ENCODE data around the gene USP47.

Gene USP47, protein sequence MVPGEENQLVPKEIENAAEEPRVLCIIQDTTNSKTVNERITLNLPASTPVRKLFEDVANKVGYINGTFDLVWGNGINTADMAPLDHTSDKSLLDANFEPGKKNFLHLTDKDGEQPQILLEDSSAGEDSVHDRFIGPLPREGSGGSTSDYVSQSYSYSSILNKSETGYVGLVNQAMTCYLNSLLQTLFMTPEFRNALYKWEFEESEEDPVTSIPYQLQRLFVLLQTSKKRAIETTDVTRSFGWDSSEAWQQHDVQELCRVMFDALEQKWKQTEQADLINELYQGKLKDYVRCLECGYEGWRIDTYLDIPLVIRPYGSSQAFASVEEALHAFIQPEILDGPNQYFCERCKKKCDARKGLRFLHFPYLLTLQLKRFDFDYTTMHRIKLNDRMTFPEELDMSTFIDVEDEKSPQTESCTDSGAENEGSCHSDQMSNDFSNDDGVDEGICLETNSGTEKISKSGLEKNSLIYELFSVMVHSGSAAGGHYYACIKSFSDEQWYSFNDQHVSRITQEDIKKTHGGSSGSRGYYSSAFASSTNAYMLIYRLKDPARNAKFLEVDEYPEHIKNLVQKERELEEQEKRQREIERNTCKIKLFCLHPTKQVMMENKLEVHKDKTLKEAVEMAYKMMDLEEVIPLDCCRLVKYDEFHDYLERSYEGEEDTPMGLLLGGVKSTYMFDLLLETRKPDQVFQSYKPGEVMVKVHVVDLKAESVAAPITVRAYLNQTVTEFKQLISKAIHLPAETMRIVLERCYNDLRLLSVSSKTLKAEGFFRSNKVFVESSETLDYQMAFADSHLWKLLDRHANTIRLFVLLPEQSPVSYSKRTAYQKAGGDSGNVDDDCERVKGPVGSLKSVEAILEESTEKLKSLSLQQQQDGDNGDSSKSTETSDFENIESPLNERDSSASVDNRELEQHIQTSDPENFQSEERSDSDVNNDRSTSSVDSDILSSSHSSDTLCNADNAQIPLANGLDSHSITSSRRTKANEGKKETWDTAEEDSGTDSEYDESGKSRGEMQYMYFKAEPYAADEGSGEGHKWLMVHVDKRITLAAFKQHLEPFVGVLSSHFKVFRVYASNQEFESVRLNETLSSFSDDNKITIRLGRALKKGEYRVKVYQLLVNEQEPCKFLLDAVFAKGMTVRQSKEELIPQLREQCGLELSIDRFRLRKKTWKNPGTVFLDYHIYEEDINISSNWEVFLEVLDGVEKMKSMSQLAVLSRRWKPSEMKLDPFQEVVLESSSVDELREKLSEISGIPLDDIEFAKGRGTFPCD (N-terminal part only)

DNA sequence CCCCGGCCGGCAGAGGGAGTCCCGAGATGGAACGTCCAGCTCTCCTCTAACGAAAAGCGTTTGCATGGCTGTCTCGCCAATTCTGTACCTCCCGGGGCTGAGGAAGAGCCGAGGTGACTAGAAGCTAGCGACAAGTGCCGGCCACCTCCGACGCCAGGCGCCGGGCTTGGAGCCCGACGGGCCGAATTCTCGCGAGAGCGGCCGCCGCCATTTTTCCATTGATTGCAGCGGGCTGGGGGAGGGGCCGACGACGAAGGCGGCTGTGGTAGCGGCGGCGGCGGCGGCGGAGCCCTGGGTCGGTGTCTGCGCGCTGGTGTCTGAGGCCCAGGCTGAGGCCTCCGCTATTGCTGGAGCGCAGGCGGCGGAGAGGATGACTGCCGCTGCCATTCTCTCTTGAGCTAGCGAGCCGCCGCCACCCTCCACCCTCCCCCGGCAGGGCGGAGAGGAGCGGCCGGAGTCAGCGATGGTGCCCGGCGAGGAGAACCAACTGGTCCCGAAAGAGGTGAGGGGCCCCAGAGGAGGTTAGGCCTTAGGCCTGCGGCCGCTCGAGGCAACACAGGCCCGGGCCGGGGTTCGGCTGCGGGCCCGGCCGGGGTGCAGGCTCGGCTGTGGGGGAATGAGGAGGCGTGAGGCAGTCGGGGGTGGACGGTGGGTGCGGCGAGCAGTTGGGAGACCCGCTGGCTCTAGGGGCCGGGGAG, at the start of gene USP47:
TSS of gene USP47 (plus strand) at position 250 of the 698 bp plus-strand sequence. CDS start at position 464, 214 bp downstream.
- peak; percentile 99 for DNase-seq

DNA sequence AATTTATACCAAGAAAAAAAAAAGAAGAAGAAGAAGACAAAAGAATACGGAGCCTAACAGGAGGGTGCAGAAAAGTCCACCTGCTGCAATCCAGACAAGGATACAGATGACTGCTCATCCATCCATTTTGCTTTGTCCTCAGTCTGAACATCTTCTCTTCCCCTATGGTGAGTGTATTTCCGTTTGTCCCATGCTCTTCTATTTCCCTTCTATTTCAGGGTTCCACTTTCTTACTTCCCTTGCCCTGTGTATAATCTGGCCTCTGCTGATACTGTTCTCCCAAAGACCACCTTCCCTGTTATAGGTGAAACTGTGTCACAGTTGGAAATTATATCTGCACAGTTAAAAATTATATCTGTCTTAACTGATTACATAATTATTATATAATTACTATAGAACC, 48.7 kb upstream of the USP47 start:
- DNase-seq: no peak

DNA sequence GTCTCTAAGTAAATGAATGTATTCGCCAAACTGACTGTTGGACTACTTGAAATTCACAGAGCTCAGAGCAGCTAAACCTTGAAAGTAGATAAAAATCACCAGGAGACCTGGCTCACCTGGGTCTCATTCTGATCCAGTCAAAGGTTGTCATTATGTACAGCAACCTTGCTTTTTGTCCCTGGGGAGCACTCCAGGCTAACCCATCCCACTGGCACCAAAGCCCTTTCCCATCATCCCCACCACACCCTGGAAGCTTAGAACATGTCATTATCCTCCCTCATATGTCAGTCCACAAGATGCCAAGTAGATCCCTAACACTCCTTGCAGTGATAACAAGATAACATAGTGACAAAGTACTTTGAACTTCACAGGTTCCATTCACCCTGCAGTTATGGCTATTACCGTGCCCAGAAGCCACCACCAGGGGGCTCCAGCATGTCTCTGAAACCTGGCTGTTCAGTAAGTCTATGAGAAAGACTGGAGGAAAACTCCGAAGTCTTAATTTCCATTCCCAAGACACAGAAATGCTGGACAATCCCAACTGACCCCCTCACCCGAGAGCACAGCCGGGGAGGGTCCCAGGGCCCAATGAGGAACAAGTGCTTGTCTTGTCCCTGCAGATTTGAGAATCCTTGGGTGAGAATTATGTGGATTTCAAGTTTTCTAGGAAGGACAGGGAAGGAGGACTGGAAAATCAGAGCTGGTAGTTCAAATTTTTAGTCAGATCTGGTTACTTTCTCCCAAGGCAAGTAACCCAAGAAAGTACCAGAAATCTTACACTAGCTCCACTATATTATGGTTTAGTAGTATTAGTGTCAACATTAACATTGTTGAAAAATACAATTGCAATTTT, 43.0 kb upstream of the USP47 start:
- peak; percentile 43 for DNase-seq

DNA sequence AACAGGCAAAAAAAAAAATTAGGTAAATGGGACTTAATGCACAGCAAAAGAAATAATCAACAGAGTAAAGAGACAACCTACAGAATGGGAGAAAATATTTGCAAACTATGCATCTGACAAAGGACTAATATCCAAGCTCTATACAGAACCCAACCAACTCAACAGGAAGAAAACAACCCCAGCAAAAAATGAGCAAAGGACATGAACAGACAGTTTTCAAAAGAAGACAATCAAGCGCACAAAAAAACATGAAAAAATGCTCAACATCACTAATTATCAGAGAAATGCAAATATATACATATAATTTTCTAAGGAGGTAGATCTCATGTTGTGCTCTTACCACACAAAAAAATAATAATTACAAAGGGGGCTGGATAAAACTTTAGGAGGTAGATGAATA, 36.5 kb upstream of the USP47 start:
- DNase-seq: no peak

DNA sequence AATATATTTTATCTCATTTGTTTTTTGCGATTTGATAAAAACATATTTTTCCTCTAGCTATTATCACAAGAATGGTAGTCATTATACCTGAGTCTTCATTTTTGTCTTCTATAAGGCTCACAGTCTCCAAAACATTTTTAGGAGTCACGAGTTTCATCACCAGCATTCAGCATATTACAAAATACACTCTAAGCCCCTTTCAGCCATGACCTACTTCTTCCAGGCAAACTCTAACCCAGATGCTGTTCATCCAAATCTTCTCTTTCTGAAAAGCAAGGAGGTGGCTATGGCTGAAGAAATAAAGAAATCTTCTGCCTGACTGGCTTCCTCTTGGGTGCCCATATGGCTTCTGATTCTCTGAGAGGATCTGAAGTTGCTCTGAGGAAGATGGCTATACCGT, 35.7 kb upstream of the USP47 start:
- no peak for DNase-seq

DNA sequence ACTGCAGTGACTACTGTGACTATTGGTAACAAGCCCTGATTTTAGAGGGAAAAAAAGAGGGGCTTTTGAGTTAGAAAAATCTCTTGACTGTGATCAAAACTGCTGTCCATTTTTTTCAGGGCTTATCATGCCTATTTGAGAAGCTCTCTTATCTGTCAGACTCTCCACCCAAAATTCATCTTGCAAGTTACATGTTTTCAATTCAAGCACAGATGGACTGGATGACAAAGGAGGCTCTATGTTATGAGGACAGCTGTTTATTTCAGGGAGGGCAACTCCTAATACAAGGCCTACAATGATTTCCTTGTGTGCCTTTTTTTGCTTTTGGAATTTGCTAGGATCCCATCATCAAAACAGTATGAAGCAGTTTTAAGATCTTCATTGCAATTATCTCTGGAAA, 35.2 kb upstream of the USP47 start:
- peak; percentile 27 for DNase-seq

DNA sequence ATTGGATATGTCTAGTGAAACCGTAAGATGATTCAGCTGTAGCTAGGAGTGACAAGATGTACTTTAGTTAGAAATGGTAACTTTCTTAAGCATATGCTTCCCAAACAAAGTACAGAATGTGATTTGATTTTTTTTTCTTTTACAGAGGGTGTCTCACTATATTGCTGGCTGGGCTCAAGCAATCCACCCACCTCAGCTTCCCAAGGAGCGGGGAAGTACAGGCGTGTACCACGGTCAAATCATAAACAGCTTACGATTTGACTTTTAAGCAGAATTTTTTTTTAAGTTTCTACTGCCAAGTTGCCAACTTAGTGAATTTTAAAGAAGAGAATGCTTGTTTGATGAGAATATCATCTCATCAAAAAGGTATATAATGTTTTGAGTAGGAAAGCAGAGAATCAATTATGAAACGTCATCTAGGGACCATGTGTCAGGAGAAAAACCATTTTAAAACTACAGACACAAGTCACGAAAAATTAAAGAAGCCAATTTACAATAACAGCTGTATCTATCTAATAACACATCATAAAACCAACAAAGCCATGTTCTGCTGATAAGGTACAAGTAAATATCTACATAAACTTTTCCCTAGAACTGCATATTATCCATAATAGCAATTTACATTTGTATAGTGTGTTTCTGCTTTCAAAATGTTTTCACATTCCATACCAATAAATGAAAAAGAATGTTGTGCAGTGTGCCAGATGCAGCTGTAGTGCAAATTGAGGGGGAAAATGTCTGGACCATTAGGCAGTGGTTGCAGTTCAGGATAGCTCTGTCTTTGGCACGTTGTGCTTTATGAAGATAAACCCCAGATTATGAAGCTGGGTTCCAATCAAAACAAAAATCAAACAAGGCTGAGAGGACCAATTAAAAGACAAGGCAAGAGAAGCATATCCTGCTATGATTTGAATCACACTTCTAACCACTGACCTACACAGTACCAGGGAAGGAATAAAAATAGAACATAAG, 33.7 kb upstream of the USP47 start:
- no peak for DNase-seq

DNA sequence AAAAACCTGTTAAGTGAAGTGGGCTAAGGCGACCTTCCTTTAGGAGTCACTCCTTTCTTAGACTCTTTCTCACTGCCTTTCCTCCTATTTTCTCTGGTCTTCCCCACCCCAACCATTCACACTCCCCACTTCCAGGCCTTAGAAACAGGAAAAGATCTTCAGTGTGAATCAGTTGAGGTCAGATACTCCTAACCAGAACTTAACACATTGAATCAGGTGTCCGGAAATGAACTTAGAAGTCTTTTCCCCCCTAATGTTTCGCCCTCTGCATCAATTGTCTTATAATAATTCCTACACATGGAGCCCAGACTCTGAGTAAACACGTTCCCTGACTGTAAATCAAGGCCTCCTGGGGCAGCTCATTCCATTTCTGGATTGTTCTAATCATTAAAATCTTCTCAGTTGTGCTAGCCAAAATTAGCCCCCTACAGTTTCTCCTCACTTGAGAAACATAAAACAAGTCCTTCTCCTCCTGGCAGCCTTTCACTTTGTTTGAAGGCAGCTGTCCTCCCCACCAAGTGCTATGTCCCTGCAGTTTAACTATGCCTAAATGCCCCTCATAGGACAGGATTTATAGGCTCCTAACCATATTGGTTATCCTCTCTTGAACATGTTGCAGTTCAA, 32.7 kb upstream of the USP47 start:
- no peak for DNase-seq

DNA sequence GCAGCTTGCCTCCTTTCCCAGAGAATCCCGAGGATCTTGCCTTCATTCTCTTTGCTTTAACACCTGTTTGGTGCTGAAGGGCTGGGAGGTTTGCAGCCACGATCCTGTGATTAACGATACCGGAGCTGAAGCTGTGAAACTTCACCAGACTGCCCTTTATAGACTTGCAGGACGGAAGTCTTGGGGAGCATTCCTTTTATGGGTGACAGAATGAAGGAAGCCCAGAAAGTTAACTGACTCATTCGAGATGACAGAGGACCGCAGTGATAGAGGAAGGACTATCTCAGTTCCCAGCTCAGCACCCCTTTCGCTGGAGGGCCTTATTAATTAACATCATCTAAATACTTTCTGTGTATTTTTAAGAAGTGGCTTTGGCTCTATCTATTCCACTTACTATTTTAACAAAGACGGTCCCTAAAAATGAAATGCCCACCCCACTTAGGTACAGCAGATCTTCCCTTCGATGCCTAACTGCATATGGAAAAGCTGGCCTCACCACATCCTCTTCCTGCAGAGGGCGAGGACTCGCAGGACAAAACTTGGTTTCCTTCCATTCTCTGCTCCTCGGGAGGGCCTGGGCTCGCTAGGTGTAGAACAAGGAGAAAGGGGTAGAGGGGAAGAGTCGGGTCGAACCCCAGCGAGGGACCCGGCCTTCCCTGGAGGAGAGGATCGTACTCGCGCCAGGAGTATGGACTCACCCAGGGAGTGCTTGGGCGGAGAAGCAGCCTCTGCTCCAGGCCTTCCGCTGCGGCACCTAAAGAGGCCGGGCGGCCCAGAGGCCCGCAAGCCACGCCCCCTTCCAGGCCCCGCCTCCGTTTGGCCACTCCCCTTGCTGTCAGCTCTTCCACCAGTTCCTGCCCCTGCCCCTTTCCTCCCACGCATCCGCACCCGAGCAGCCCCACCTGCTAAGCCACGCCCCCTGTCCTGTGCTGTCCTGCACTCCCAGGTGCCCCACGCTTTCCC, 30.7 kb upstream of the USP47 start:
- no peak for DNase-seq

DNA sequence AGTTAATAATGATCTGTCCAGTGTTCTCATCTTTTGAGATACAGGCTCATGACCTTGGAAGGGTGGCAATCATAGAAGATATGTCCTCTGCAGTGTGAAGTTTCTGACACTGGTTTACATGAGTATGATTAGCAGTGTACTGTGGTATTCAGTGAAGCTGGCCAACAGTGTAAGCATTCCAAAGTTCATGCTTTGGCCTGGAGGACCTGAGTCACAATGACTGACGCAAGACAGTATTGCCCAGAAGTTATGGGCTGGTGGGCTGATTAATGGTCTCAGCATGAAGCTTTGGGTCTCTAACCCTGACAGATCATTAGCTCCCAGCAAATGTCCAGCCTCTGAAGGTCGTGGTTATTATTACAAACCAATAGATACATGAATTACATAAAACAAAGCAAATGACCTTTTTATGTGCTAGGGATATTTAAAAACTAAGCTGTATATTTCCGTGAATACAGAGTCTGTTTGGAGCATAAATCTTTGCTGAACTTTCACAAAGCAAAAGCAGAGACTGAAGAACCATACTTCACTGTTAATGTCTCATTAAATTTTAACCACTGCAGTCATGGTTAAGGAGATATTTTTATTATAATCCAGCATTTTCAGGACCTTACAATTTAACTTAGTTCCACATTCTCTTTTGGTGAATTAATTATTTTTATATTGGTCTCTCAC, 28.3 kb upstream of the USP47 start:
- no peak for DNase-seq

DNA sequence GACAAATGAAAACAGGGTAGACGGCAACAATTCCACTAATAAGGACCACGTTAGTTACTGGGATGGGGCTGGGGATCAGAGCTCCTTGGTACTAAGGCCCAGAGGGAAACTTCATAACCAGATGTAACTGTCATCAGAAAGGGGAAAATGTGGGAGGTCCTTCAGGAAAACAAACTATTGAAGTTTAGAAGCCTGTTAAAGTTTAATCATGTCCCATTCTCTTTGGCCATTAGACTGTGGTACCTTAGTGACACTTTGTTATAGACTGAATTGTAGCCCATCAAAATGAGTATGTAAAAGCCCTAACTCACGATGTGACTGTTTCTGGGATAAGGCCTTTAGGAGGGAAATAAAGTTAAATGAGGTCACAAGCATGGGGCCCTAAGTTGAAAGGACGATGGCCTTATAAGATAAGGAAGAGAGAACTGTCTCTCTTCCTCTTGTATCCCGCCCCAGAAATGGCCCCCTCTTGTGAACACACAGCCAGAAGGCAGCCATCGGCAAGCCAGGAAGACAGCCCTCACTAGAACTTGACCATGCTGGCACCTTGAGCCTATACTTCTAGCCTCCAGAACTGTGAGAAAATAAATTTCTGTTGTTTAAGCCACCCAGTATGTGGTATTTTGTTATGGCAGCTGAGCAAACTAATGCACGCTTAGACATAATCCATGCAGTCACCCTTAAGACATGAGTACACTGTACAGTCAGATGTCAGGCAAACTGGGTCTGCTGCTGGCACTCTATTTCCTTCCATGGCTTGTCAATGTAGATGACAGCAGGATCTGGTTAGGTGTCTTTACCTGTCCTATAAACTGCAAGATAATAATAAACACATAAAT, 26.9 kb upstream of the USP47 start:
- DNase-seq: no peak

DNA sequence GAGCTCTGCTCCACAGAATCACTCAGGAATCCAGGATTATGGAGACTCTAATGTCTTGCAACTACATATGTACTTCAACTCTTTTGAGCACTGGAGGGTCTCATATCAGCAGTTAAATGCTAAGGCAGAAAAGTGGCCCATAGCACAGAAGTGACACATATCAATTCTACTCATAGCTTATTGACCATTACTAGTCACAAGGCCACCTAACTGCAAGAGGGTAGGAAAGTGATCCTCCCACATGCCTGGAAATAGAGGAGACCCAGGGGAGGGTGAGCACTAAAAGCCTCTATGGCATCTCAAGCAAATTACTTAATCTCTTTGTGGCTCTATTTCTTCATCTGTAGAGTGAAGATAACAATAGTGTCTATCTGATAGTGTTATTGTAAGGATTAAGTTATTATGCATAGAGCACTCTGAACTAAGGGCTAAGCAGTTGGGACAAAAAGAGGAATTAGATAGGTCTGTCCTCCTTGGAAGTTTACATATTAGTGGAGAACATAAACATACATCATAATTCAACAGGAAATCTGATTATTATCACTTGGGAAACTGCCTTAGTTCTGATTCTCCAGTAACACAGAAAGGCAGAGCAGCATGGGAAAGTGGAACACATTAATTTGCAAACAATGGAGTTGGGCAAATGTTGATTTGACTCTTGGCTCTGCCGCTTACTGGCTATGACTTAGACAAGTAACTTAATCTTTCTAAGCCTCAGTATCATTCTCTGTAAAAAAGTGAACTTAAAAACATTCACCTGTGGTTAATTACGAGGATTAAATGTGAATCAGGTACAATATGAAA, 25.1 kb upstream of the USP47 start:
- no peak for DNase-seq

DNA sequence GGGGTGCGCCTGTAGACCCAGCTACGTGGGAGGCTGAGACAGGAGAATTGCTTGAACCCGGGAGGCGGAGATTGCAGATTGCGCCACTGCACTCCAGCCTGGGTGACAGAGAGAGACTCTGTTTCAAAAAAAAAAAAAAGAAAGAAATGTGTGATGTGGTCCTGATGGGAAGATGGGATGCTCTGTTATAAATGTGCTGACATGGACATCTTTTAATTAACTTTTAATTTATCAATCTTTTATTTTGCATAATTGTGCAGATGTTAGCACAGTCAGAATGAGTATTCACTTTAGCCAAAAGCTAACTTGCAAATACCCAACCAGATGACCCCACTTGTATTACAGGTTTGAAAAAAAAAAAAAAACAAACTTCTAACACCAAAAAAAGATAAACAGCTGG, 23.8 kb upstream of the USP47 start:
- no peak for DNase-seq

DNA sequence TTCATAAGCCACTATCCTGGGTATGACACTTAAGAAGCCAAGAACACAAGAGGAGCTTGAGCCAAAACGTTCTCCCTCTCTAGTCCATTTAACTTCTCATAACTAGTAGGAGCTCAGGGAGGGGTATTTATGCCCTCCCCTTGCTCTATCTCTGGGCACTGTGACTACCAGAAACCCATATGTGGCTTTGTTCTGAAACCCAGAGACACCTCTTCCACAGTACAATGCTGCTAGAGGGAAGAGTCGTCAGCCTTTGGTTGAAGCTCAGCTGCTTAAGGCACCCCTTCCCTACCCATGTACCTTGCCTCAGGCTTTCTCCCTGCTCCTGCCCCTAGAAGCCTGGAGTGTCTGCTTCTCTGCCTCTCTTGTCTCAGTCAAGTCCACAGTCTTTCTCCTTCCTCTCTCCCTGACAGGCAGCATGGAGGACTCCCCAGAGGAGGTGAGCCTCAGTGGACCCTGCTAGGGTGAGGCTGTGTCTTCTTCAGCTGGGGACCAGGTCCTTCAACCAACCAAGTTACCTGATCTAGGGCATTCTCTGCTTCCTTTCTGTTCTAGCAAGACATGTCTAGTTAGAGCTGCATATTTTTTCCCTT, 23.1 kb upstream of the USP47 start:
- no peak for DNase-seq

DNA sequence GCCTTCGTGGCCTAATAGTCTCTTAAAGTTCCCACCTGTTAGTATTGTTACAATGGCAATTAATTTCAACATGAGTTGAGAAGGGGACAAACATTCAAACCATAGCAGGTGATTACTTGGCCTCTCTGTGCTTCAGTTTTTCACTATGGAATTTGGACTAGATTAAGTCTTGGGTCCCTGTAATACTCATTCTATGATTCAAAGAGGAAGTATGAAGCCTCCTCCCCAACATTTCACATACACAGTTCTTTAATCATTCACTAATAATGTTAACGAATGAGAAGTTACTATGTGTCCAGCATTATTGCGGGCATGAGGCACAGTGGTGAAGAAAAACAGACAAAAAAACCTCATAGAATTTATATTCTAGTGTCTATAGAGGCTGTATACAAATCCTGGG, 19.9 kb upstream of the USP47 start:
- DNase-seq: no peak

DNA sequence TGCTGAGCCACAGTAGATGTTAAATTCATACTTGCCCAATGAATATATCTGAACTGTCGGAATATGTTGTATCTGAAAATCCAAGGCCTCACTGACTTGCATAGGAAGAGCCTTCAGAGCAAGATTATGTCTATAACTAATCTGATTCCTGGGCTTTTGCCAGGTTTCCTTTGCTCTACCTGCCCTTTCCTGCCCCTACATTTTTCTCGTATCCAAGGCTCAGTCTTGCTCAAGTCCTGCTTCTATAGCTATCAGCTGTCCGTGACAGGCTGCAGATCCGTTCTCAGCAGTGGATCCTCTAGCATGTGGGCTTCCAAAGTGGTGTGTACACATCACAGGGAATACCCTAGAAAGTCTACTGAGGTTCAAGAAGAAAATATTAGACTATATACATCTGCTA, 18.8 kb upstream of the USP47 start:
- no peak for DNase-seq

All from retina (tissue), 1 donor.